Testis (tissue), 2 donors: Measurements from ENCODE around the gene TNK2.

Source experiments
- CTCF ChIP-seq, 3 experiments: fragments of 450-650 bp in 2 of 3; fragments of 200-600 bp in 1 of 3; sonication (generic) in 1 of 3; IDR thresholded peaks; one replicate each; pipeline ENCODE4 v1.5.1; 2016 to 2019; ENCODE audit warnings: antibody characterized with exemption in 3 of 3, mild to moderate bottlenecking in 2 of 3, moderate library complexity in 1 of 3
- POLR2A ChIP-seq: fragments of 450-650 bp; IDR thresholded peaks from one replicate; pipeline ENCODE4 v1.6.1; 2017; ENCODE audit warnings: antibody characterized with exemption, mild to moderate bottlenecking, moderate library complexity

DNA sequence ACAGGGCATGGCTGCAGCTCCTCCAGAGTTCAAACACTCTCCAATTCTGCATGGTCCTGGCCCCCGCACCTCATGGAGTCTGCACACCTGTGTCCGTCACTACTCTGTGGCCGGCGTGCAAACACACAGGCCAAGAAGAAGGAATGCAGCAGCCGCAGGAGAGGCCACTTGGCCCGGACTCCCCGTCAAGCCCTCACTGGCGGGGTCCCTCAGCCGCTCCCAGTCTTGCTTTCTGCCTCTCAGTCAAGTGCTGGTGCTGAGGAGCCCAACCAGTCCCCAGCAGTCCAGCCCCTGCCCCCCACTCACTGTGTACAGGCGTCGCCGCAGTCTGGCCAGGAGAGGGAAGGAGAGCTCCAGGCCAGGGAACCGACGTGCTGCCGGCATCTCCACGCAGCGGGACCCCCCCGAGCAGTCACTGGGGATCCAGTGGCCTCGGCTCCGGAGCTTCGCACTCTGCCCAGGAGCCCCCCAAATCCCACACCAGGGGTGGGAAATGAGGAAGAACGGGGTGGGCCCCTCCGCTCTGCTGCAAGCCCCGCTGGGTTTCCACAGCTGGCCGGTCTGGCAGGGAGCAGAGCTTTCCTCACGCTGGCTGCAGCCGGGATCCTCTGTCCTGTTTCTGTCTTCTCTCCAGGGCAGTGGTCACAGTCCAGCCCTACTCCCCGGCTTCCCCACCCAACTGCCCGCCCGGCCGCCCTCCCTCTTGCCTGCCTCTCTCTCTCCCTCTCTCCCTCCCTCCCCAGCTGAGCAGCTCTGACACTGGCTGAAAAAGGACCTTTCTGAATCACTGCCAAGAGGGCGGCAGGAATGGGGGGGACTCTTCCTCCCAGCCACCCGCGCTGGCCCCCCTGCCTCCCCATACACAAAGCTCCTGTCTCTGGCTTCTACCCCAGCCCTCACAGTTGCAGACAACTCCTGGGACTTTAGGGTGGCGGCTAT lies 16.0 kb downstream of the TNK2 start:
- TF ChIP-seq CTCF (IDR thresholded peaks at IDR 0.05) (no peak), POLR2A (no peak)
